Natural killer cell treated with Interleukin-12 subunit alpha and Interleukin-12 subunit beta and Interleukin-15 and Interleukin-18, amount 100 ng/mL, for 72 hours (primary cell): ENCODE data around the gene SLC6A3. TPM values are rescaled to one million over a fixed set of nuclear protein-coding genes. Genes with fewer than 3 reads are reported as not detected.

Experiments
- ATAC-seq, 2 donors: fragments of 150-1000 bp; cut with Tn5 transposase in 1 of 2; sonication (Bioruptor Pico), chemical (Tn5 transposase) in 1 of 2; 2 replicates each; pipeline ENCODE4 v1.10.0; 2021
- DNase-seq: peaks from one replicate; pipeline ENCODE4 v3.0.0; 2022; ENCODE audit warnings: low spot score
- H3K27ac Mint-ChIP-seq, 2 donors: 1 replicate in 1 of 2; 2 replicates in 1 of 2; pipeline ENCODE4 v1.8.0; 2022; ENCODE audit warnings: mixed read lengths in 2 of 2, mild to moderate bottlenecking in 1 of 2, moderate library complexity in 1 of 2
- H3K27me3 Mint-ChIP-seq, 2 donors: 1 replicate in 1 of 2; 2 replicates in 1 of 2; pipeline ENCODE4 v1.8.0; 2022; ENCODE audit warnings: mixed read lengths in 2 of 2
- H3K36me3 Mint-ChIP-seq: one replicate; pipeline ENCODE4 v1.8.0; 2022; ENCODE audit warnings: mixed read lengths
- H3K4me1 Mint-ChIP-seq, 2 donors: 1 replicate in 1 of 2; 2 replicates in 1 of 2; pipeline ENCODE4 v1.8.0; 2022; ENCODE audit warnings: low read depth in 2 of 2, mixed read lengths in 2 of 2, mild to moderate bottlenecking in 1 of 2
- H3K4me3 Mint-ChIP-seq: one replicate; pipeline ENCODE4 v1.8.0; 2022; ENCODE audit warnings: mixed read lengths
- H3K9me3 Mint-ChIP-seq: 2 replicates; pipeline ENCODE4 v1.8.0; 2022; ENCODE audit warnings: mixed read lengths
- total RNA-seq, 2 donors: library from RNA; stranded (reverse); gene quantifications; one replicate each; pipeline ENCODE4 v1.2.3, GENCODE V29; 2022

Gene SLC6A3
- total RNA-seq, 2 donors from 2014 or later = not detected

DNA sequence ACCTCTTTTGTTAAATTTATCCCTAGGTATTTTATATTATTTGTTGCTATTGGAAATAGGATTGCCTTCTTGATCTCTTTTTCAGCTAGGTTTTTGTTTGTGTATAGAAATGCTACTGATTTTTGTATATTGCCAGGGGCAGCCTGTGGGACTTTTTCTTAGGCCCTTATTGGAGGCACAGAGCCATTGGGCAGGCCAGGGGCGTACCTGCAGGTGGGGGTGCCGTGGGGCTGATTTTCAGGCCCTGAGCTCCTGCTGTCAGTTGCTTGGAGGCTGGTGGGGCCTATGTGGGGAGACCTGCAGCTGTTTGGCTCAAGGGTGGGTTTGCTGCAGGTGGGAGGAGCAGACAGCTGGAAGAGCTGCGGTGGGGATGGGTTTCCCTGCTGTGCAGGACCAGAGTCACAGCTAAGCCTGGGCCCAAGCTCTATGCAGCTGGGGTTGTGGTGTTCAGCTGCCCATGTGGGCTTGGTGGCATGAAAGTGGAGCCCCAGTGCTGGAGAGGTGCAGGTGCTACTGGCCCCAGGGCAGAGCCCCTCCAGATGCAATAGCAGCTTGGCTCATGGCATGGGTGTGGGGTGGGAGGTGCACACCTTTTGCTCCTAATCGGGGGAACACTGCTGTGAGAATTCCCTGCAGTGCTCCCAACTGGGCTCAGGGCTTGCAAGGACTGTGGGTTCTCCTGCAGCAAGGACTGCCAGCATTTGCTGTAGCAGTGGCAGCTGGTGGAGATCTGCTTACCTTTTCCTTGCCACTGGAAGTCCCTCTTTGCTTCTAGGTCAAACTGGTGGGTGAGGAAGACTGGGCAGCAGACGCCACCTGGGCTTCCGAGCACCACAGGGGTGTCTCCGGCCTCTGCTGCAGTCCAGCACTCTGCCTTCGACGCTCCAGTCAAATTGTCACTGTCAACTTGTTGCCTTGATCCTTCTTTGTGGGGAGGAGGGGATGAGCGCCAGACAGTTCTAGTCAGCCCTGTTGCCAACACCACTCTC lies 92.7 kb downstream of the SLC6A3 start:
- DNase-seq (peak; percentile 35), ATAC-seq (no peak)
- Mint-ChIP-seq H3K4me1 (no peaks in the 10 kb centered on the region), H3K27ac (no peak overlapping the region), H3K9me3 (no peaks in the 10 kb centered on the region), H3K36me3 (no peaks in the 10 kb centered on the region), H3K4me3 (no peak overlapping the region), H3K27me3 (peaks cover 0 to 8% of the 10 kb centered on the region in 2 donors)

DNA sequence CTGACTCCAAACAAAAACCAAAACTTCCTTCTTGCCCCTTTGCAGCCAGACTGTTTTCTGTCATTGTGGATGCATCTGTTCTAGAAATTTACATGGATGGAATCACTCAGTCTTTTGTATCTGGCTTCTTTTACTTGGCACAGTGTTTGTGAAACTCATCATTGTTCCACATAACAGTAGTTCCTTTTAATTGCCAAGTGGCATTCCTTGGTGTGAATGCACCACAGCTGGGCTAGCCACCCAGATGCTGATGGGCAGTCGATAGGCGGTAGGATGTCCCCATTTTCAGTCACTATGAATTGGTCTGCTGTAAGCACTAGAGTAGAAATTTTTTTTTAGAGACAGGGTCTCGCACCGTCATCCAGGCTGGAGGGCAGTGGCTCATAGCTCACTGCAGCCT lies 94.1 kb downstream of the SLC6A3 start:
- Mint-ChIP-seq H3K27ac (no peak overlapping the region), H3K27me3 (peaks cover 0 to 5% of the 10 kb centered on the region in 2 donors), H3K4me3 (no peak overlapping the region), H3K36me3 (no peaks in the 10 kb centered on the region), H3K9me3 (no peaks in the 10 kb centered on the region), H3K4me1 (peaks cover 2% of the 10 kb centered on the region in 2 donors)
- no peak for ATAC-seq
- peak; percentile 31 for DNase-seq

GRCh38 chr5:1349246-1349645 lies 96.0 kb downstream of the SLC6A3 start:
- H3K9me3 Mint-ChIP-seq = no peaks in the 10 kb centered on the region
- peak; percentile 41 for DNase-seq
- peaks cover 5% of the 10 kb centered on the region in 2 donors for H3K4me1 Mint-ChIP-seq
- ATAC-seq = no peak
- H3K27me3 Mint-ChIP-seq = peaks cover 0 to 2% of the 10 kb centered on the region in 2 donors
- H3K36me3 Mint-ChIP-seq = peaks cover under 1% of the 10 kb centered on the region
- no peak overlapping the region for H3K27ac Mint-ChIP-seq
- no peak overlapping the region for H3K4me3 Mint-ChIP-seq

DNA sequence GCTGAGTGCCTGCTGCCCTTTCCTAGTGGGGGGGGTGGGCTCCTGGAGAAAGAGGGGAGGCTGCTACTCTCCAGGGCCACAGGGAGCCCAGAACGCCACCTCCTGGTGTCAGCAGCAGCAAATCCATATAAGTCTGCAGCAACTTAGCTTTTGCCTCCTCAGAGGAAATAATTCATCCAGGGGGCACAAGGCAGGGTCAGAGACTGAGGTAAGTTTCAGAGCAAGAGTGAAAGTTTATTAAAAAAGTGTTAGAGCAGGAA lies 96.3 kb downstream of the SLC6A3 start:
- ATAC-seq (no peak), DNase-seq (no peak)
- H3K9me3 Mint-ChIP-seq = no peaks in the 10 kb centered on the region
- peaks cover 8% of the 10 kb centered on the region in 2 donors for H3K4me1 Mint-ChIP-seq
- no peak overlapping the region for H3K4me3 Mint-ChIP-seq
- peaks cover 0 to 2% of the 10 kb centered on the region in 2 donors for H3K27me3 Mint-ChIP-seq
- peaks cover 3% of the 10 kb centered on the region for H3K36me3 Mint-ChIP-seq
- H3K27ac Mint-ChIP-seq = no peak overlapping the region

- Mint-ChIP-seq H3K36me3 (peaks cover 5% of the 10 kb centered on the region), H3K27me3 (peaks cover 0 to 2% of the 10 kb centered on the region in 2 donors), H3K27ac (no peak overlapping the region), H3K9me3 (no peaks in the 10 kb centered on the region), H3K4me3 (peak overlapping the region; percentile 4), H3K4me1 (peaks cover 15 to 16% of the 10 kb centered on the region in 2 donors)
- no peak for ATAC-seq
- peak; percentile 54 for DNase-seq
Measured at GRCh38 chr5:1347571-1347970, 97.7 kb downstream of the SLC6A3 start.

DNA sequence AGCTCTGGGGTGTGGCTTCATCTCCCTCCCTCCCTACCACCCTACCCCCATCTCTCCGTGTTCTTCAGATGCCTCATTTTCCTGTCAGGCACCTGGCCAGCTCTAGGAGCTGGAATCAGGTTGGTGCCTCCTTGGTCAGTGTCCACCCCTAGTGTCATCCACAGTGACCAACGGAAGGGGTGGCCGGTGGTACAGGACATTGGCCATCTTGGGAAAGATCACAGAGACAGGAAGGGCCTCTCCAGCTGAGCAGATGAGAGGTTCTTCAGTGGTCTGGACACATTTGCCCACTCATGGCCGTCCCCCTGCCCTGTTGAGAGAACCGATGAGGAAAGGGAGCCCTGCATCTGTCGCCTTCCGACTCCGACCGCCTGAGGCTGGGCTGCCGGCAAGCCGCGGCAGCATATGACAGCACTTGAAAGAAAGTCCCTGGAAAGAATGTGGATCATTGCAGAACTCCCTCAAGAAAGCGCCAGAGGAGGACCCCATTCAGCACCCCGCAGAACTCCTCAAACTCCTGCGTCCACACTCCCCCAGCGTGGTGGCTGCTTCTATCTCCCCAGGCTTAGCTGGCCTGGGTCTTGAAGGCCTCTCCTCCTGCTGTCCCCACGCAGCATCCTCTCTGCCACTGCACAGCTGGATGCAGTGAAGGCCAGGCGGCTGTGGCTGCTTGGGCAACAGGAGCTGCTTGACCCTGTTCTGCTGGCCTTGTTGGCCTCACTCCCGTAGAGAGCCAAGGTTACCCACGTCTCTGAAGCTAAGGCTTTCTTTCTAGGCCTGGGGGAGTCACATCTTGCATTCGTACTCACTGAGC lies 98.4 kb downstream of the SLC6A3 start:
- H3K9me3 Mint-ChIP-seq = no peaks in the 10 kb centered on the region
- H3K27ac Mint-ChIP-seq = peak overlapping the region in 1 of 2 donors; percentile 26
- DNase-seq = peak; percentile 37
- H3K36me3 Mint-ChIP-seq = peaks cover 5% of the 10 kb centered on the region
- H3K27me3 Mint-ChIP-seq = peaks cover 0 to 2% of the 10 kb centered on the region in 2 donors
- peak overlapping the region; percentile 4 for H3K4me3 Mint-ChIP-seq
- peaks cover 15 to 16% of the 10 kb centered on the region in 2 donors for H3K4me1 Mint-ChIP-seq
- ATAC-seq = no peak

GRCh38 chr5:1345876-1346626 lies 99.2 kb downstream of the SLC6A3 start:
- ATAC-seq = no peak

GRCh38 chr5:1344975-1345838 lies 100.0 kb downstream of the SLC6A3 start, which contains the start of gene CLPTM1L:
Gene CLPTM1L, minus strand, starts transcription at chr5:1345099. Its CDS starts 258 bp downstream, at chr5:1344841.
- ATAC-seq (peak; percentile 96), DNase-seq (peak; percentile 94)
- peak within 1 kb of the TSS; percentile 97 for H3K4me3 Mint-ChIP-seq
- peaks cover 13% of the 10 kb centered on the region for H3K36me3 Mint-ChIP-seq
- no peaks in the 10 kb centered on the region for H3K9me3 Mint-ChIP-seq
- no peaks in the 10 kb centered on the region for H3K27me3 Mint-ChIP-seq
- H3K4me1 Mint-ChIP-seq = peaks cover 16 to 18% of the 10 kb centered on the region in 2 donors
- peak within 1 kb of the TSS; percentile 80 to 83 for H3K27ac Mint-ChIP-seq

More at GRCh38 chr5:1345876-1346626, 99.2 kb downstream of the SLC6A3 start:
- H3K36me3 Mint-ChIP-seq = peaks cover 11% of the 10 kb centered on the region
- peak; percentile 32 for DNase-seq
- H3K9me3 Mint-ChIP-seq = no peaks in the 10 kb centered on the region
- peaks cover 16 to 18% of the 10 kb centered on the region in 2 donors for H3K4me1 Mint-ChIP-seq
- peak overlapping the region; percentile 79 for H3K4me3 Mint-ChIP-seq
- peaks cover 0 to under 1% of the 10 kb centered on the region in 2 donors for H3K27me3 Mint-ChIP-seq
- peak overlapping the region; percentile 2 to 26 for H3K27ac Mint-ChIP-seq

DNA sequence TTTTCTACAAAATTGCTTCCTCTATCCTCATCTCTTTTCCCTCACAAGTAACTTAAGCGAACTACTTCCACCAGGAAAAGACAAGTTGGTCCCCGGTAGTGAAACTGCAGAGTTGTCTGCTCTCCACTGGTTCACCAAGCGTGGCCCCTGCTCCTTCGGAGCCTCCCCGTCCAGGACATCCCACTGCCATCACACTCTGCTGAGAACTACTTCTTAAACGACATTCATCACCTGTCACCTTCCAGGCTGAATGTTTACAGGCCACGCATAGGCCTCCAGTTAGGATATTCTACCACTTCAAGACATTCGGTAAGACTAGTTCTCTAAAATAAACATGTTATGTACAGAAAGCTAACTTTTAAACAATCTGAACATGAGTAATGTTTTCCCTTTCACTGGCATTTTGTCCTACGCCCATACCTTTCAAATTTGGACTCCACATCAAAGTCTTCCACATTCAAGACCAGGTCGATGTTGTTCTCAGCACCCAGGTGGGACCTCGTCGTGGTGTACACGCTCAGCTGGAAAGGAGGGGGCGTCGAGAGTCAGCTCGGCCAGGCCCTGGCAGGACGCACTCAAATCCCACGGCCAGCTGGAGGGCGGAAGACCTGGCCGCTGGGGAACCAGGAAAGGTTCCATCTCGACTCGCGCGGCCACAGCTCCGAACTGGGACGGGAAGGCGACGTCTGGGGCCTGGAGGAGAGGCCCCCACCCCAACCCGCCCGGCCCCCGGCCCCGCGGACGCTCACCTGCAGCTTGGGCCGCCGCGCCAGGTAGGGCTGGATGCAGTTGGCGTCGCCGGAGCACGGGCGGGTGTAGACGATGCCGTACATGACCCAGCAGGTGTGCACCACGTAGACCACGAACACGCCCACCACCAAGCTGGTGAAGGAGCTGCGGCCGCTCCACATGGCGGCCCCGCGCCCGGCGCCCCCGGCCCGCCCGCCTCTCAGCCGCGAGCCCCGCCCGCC lies 101.0 kb downstream of the SLC6A3 start:
- H3K4me3 Mint-ChIP-seq = peak overlapping the region; percentile 97
- ATAC-seq (peak in 1 of 2 donors; percentile 3), DNase-seq (peak; percentile 29)
- H3K36me3 Mint-ChIP-seq = peaks cover 13% of the 10 kb centered on the region
- H3K27ac Mint-ChIP-seq = peak overlapping the region; percentile 80 to 83
- no peaks in the 10 kb centered on the region for H3K9me3 Mint-ChIP-seq
- H3K27me3 Mint-ChIP-seq = no peaks in the 10 kb centered on the region
- H3K4me1 Mint-ChIP-seq = peaks cover 16 to 18% of the 10 kb centered on the region in 2 donors

DNA sequence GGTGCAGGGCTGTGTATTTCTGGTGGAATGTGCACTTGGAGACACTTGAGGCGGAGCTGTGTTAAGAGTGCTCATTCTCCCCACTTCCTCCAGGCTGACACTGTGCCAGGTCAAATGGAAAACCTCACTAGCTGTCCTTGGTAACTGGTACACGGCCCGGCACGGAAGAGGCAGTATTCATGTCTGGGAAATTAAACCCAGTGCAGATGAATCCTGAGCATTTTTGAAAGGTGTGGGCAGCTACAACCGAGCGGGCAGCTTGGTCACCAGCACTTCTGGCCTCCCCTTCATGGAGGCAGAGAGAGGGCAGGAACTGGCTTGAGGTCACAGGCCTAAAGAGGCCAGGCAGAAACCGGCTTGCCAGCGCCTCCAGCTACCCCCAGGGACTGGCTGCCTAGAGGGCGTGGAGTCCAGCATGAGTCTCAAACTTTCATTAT lies 101.9 kb downstream of the SLC6A3 start:
- peak overlapping the region; percentile 97 for H3K4me3 Mint-ChIP-seq
- no peaks in the 10 kb centered on the region for H3K27me3 Mint-ChIP-seq
- DNase-seq (peak; percentile 45), ATAC-seq (no peak)
- H3K4me1 Mint-ChIP-seq = peaks cover 16 to 18% of the 10 kb centered on the region in 2 donors
- no peaks in the 10 kb centered on the region for H3K9me3 Mint-ChIP-seq
- peaks cover 13% of the 10 kb centered on the region for H3K36me3 Mint-ChIP-seq
- peak overlapping the region in 1 of 2 donors; percentile 10 for H3K27ac Mint-ChIP-seq
